Retina (tissue), 1 donor: ENCODE data around the gene SPIRE1.
"Not testable (repeated sequence)": the region's sequence is repeated elsewhere in the genome, so short reads cannot be mapped to it uniquely, and the experiment has no call there.

Experiments used
- DNase-seq: peaks from one replicate; pipeline ENCODE4 v3.0.0-alpha.2; 2016

Gene SPIRE1

GRCh38 chr18:12481915-12482314 is 176.0 kb downstream of the SPIRE1 start:
- DNase-seq, result not testable (repeated sequence)

DNA sequence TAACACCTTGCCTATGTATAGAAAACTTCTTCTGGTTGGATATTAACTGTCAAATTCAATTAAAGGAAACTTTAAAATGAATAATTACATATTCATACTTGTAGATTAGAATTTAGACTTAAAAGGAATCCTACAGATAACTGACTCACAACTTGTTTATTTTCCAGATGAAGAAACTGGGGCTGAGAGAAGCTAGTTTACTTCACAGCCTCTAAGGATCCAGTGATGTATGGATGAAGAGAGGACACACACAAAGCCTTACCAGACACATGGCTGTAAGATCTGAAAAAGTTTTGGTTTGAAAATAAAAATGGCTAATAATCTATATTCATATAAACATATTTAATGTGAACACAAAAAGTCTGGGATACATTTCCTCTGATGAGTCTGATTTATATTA is 177.9 kb downstream of the SPIRE1 start:
- DNase-seq, result no peak

GRCh38 chr18:12479536-12479935 is 178.4 kb downstream of the SPIRE1 start:
- no peak for DNase-seq

- no peak for DNase-seq
These were observed 179.4 kb downstream of the SPIRE1 start for GRCh38 chr18:12478269-12479047.

GRCh38 chr18:12477606-12478005 is 180.3 kb downstream of the SPIRE1 start:
- no peak for DNase-seq

DNA sequence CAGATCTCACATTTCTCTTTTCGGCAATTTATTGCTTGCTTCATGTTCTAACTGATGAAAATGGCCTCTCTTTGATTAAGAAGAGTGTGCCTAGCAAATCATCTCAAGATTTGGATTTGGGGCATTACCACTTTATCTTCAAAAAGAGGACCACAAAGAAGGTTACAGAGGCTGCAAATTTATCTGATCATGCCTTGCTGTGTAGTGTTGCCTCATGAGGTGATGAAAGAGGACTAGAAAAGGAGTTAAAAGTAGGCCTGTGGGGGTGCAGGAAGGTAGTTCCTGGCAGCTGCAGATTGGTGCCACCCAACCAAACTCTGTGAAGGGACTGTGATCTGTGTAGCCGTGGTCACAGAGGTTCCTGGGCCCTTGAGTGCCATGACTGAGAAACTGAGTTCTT is 181.0 kb downstream of the SPIRE1 start:
- DNase-seq, result no peak

- no peak for DNase-seq
These were observed 183.0 kb downstream of the SPIRE1 start for GRCh38 chr18:12474876-12475275.

- no peak for DNase-seq
These were observed 183.8 kb downstream of the SPIRE1 start for GRCh38 chr18:12474146-12474545.

DNA sequence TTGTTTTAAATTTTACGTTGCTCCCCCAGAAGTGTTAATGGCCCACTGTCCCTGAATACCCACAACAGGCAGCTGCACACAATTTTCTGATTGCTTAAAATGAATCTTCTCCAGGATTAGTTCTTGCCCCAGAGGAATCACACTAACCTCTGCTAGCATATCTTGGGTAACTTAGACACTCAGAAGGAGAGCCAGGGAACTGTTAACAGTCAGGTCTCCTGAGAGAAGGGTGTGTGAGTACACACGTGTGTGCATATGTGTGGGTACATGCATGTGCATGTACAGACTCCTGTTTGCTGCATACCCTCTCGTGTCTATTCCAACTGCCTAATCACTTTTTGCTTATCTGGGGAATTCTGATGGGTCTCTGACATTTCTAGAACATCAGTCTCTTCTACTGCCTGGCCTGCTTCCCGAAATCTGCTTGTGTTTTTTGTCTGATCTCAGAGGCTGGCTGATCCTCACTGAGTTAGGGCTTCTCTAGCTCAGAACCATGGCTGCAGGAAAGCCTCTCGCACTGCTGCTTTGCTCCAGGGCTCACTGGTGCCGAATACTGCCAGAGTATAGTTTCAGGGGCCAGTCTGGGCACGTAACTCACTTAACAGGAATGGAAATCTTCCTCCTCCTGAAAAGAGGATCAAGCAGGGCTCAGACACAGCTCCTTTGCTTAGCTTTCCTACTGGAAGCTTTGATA is 187.4 kb downstream of the SPIRE1 start:
- DNase-seq, result no peak

DNA sequence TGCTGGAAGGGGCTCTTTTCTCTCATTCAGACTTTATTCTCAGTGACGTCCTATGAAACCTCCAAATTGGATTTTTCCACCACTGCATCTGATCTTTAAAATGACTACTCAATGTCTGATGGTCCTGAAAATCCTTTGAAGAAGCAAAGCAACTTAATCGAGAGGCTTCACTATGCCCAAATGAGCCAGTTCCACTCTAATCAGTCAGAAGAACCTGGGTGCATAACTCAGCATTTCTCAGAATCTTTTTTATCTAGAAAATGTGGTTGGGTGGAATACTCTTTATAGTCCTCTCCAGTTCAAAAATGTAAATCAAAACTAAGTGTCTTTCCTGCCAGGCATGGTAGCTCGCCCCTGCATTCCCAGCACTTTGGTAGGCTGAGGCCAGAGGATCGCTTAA is 189.5 kb downstream of the SPIRE1 start:
- DNase-seq, result no peak

- no peak for DNase-seq
These were observed 193.2 kb downstream of the SPIRE1 start for GRCh38 chr18:12464731-12465130.

DNA sequence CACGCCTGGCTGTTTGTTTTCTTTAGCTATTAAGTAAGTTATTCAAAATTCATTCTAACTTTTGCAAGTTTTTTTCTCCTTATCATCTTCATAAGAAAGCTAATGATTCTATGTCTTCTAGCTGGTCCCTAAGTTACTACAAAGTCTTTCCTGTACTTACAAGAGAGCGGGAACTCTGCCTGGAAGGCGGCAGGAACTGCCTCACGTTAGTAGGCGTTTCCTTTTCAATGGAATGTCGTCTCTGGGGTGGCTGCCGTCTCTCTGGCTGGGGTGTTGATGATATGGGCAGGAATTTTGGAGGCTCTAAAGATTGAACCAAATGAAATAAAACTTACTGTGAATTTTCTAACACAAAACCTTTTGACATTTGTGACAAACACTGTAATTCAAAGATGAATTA is 194.7 kb downstream of the SPIRE1 start:
- no peak for DNase-seq

DNA sequence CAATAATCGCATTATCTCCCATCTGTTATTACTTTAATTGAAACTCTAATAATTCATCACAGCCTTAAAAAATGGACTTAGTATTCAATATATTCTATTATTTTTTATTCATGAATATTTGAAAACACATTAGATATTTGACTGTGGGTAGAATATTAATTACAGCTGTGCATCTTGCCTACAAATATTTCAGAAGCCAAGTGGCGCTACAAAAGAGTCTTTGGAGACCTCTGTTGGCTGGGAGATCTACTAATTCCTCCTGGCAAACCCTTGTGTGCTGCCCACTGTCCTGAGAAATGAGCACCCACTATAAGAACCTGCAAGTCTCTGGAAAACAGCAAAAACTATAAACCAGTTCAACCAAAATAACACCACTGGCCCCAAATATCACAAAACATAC is 195.7 kb downstream of the SPIRE1 start:
- DNase-seq, result no peak

GRCh38 chr18:12461326-12461725 is 196.6 kb downstream of the SPIRE1 start:
- DNase-seq, result no peak

- no peak for DNase-seq
These were observed 197.0 kb downstream of the SPIRE1 start for GRCh38 chr18:12460874-12461273.

DNA sequence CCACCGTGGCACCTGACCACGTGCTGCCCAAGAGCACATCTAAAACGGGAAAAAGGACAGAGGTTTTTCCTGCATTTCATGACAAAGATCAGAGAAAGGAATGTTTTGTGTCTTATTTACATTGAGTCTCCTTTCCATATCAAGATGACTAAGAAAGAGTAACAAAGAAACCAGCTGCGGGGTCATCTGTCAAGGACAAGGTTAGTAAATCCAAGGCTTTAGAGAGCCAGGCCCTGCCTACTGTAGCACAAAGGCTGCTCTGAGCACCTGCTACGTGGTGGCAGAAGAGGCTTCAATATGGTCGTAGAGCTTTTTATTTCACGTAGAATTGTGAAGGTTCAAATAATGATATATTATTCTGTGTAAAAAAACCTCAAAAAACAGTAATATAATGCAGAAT is 199.1 kb downstream of the SPIRE1 start:
- no peak for DNase-seq

DNA sequence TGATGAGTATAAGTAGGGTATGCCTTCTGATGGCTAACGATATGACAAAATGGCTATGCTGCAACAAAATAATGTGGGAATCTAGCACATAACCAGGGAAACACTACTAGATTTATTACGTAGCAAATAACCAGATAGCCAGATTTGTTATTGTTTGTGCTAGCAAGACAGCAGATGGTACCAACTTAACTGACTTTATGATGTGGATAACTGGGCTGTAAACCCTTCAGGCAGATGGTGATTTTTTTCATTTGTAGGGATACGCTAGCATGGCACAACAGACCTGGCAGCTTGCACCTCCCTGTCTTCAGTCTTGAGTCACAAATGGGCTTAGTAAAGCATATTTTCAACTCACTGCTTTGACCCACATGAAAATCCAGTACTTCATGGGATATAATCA is 201.5 kb downstream of the SPIRE1 start:
- DNase-seq, result no peak

DNA sequence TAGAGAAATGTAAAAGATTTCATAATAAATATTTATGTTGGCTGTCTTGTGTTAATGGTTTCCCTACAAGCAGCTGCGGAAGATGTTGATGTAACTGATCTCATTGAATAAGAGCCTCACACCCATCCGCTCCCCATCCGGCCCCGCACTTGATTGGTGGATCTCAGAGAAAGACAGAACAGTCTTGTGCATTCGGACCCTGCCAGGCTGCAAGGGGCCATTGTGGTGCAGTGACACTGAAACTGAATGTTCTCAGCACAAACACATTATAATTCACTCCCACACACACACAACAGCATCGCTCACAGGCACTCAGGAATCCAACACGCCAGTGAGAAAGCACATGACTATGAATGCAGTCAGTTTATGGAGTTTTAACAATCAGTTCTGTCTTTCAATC is 202.4 kb downstream of the SPIRE1 start:
- DNase-seq, result peak; percentile 52

GRCh38 chr18:12452784-12453183 is 205.1 kb downstream of the SPIRE1 start:
- DNase-seq, result no peak

GRCh38 chr18:12451428-12451827 is 206.5 kb downstream of the SPIRE1 start:
- DNase-seq, result no peak

DNA sequence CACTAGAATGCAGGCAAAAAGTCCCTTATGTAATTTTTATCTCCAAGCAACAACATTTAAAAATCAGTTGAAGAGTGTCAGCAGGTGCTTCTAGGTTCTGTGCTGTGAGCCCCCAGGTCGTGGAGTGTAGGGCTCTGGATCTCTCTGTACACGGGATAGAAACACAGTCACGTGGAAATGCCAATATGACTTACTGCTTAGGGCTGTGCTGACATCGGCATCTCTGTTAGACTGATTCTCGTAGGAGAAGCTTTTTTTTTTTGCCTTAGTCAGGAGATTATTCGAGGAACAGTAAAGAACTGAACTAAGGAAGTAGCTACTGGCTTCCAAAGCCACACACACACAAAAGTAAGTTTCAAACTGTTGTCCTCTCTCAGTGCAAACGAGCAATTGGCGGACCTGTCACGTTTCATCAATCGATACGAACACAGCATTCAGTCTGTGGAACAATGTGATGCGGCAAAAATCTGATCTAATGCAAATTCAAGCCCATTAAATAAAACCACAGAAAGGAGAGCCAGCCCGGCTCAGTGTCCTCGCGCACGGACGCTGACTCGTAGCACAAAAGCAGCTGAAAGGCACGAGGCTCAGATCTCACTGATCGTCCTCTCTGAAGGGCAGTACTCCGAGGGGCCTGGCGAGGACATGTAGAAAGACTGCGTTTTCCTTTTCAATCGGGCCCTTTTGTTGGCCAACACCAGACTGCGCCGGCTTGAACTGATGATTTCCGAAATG is 208.7 kb downstream of the SPIRE1 start:
- peak; percentile 76 for DNase-seq

- DNase-seq, result no peak
These were observed 212.4 kb downstream of the SPIRE1 start for GRCh38 chr18:12445554-12445953.

- no peak for DNase-seq
These were observed 214.4 kb downstream of the SPIRE1 start for GRCh38 chr18:12443551-12443950.

DNA sequence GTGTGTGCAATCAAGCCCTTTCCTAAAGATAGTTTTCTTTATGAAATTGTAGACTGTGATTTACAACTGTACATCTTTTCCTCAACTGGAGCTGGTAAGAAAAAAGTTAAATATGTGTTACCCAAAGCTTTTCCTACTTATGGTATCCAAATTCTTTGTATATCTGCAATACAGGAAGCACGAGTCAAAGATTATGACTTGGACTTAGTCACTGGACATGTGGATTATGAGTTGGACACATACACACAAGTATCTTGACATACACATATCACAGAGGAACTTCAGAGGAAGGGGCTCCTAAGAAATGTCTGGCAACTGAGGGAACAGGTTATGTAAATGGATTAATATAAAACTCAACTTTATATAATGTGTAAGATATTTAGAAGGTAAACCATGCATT is 215.0 kb downstream of the SPIRE1 start:
- no peak for DNase-seq
